NCI-H2227 (cell line): ENCODE results near the gene RNF227.
"Not testable (repeated sequence)": the region's sequence is repeated elsewhere in the genome, so short reads cannot be mapped to it uniquely, and the experiment has no call there.

Source experiments
- DNase-seq: peaks from one replicate; lab custom pipeline; 2025; ENCODE audit not compliant: unreplicated experiment; lab: John Stamatoyannopoulos, UW

The RNF227 gene

GRCh38 chr17:7864995-7865650, 51.0 kb downstream of the RNF227 start:
- DNase-seq, result no peak

GRCh38 chr17:7864384-7864783, 51.7 kb downstream of the RNF227 start:
- not testable (repeated sequence) for DNase-seq
